ENCODE data around the gene OR6J1.
"Not testable (repeated sequence)": the region's sequence is repeated elsewhere in the genome, so short reads cannot be mapped to it uniquely, and the experiment has no call there.

OR6J1 gene

DNA sequence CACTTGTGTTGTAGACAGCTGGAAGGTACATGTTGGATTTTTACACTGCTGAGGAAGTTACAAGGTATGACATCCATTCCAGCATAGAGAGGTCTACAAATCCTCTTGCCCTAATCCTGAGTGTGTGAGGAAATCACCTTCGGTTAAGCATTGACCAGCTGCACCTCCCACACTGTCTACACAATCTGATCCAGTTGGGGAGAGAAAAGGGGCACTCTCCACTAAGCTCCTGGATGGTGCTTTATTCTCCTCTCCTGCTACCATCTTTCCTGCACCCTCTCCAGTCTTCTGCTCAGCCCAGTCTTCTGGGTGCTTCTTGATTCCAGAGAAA, at the start of gene OR6J1:
Gene OR6J1 (minus strand): TSS at position 48 of the 331 bp plus-strand sequence. CDS start 9,541 bp downstream, outside the sequence.
- no peak for DNase-seq

- no peak for DNase-seq
Observed at GRCh38 chr14:22692194-22692593, 48.0 kb upstream of the OR6J1 start.

DNA sequence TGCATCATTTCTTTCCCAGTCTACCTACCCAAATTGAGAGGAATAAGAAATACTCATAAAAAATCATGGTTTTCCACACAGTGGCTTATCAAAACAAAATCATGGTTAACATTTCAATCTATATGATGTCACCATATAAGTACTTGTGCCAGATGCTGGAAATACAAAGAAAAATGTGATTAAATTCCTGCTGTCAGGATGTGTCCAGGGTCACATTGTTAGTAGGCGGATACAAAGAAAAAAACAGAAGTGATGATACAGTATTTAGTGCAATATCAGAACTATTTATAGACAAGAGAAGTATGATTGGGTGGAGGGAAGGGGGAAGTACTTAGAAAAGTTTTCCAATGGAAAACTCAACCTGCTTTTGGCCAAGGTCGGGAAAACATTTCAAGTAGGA, 47.0 kb upstream of the OR6J1 start:
- no peak for DNase-seq

DNA sequence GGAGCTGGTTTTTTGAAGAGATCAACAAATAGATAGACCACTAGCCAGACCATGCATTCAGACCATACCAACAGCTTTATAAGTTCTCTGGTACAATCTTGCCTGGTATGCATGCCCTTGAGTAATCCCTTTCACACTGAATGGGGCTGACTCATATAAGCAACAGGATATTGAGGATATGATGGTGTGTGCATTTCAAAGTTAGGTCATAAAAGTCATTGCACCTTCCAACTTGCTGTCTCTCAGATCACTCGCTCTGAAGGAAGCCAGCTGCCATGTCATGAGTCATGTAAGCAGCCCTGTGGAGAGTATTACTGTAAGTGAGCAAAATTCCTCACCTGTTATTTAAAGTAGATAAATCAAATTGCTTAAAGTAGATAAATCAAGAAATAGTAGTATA, 45.0 kb upstream of the OR6J1 start:
- no peak for DNase-seq

DNA sequence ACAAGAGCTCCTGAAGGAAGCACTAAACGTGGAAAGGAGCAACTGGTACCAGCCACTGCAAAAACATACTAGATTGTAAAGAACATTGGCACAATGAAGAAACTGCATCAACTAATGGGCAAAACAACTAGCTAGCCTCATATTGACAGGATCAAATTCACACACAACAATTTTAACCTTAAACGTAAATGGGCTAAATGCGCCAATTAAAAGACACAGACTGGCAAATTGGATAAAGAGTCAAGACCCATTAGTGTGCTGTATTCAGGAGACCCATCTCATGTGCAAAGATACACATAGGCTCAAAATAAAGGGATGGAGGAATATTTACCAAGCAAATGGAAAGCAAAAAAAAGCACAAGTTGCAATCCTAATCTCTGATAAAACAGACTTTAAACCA, 43.8 kb upstream of the OR6J1 start:
- not testable (repeated sequence) for DNase-seq

- DNase-seq = not testable (repeated sequence)
Observed at GRCh38 chr14:22686176-22686611, 42.0 kb upstream of the OR6J1 start.

GRCh38 chr14:22685467-22685866, 41.3 kb upstream of the OR6J1 start:
- DNase-seq = no peak

DNA sequence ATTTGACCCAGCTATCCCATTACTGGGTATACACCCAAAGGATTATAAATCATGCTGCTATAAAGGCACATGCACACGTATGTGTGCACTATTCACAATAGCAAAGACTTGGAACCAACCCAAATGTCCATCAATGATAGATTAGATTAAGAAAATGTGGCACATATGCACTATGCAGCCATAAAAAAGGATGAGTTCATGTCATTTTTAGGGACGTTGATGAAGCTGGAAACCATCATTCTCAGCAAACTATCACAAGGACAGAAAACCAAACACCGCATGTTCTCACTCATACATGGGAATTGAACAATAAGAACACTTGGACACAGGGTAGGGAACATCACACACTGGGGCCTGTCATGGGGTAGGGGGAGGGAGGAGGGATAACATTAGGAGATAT, 39.3 kb upstream of the OR6J1 start:
- not testable (repeated sequence) for DNase-seq

GRCh38 chr14:22678221-22678620, 34.1 kb upstream of the OR6J1 start:
- DNase-seq = no peak

DNA sequence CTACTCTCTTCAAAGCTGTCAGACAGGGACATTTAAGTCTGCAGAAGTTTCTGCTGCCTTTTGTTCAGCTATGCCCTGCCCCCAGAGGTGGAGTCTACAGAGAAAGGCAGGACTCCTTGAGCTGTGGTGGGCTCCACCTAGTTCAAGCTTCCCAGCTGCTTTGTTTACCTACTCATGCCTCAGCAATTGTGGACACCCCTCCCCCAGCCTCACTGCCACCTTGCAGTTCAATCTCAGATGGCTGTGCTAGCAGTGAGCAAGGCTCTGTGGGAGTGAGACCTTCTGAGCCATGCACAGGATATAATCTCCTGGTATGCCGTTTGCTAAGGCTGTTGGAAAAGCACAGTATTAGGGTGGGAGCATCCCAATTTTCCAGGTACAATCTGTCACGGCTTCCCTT, 33.4 kb upstream of the OR6J1 start:
- DNase-seq = not testable (repeated sequence)

GRCh38 chr14:22671622-22672021, 27.5 kb upstream of the OR6J1 start:
- DNase-seq = no peak

DNA sequence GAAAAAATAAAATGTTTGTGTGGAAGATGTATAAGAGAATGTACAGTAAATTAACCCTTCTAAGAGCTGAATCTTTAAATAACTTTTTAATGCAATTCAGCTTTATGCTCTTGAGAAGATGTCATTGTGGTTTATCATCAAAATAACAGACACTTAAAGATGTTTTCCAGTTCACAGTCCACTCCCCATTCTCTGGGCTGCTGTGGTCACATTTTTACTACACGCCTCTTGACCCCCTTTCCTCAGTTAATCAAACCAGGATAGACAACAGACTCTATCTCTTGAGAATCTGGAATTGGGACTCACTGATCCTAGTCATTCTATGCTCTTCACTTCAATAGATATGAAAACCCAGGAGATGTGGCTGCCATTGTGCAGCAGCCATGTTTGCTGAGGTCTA, 24.7 kb upstream of the OR6J1 start:
- DNase-seq = no peak

DNA sequence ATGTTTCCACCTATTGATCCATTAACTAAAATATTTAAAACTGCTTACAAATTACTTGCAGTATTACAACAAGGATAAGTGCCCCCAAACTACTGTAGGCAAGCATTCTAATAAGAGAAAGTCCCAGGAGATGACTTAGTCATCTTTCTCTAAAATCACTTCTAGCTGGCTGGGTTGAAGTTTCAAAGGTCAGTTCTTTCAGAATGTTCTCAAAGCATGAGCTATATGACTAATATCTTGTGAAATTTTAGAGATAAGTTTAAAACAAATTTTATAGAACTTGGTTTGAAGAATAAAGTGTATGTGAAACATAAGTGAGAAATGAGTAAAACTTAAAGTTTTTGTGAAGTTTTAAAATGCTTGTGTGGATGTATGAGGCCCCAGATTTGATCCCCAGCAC, 24.3 kb upstream of the OR6J1 start:
- DNase-seq = no peak

DNA sequence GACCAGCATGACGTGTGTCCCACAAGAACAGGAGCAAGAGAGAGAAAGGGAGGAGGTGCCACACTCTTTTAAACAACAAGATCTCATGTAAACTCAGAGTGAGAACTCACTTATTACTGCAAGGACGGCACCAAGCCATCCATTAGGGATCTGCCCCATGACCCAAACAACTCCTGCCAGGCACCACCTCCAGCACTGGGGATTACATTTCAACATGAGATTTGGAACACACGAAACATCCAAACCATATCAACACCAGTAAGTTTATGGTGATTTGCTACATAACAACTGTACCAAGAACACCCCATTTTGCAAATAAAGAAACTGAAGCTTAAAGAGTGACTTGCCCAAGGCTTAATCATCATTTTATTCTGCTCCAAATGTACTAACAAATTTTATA, 23.7 kb upstream of the OR6J1 start:
- DNase-seq = no peak

DNA sequence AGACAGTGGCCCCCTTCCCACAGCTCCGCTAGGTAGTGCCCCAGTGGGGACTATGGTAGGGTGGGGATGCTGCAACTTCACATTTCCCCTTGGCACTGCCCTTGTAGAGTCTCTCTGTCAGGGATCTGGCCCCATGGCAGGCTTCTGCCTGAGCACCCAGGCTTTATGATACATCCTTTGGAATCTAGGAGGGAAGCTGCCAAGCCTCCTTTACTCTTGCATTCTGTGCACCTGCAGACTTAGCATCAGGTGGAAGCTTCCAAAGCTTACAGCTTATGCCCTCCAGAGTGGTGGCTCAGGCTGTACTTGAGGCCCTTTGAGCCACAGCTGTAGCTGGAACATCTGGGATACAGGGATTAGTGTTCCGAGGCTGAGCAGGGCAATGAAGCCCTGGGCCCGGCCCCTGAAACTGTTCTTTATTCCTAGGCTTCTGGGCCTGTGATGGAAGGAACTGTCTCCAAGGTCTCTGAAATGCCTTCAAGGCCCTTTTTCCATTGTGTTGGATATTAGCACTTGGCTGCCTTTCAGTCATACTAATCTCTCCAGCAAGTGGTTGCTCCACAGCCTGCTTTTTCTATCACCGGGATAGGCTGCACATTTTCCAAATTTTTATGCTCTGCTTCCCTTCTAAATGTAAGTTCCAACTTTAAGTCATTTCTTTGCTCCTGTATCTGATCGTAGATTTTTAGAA, 22.2 kb upstream of the OR6J1 start:
- no peak for DNase-seq

- DNase-seq = no peak
Observed at GRCh38 chr14:22664261-22664660, 20.1 kb upstream of the OR6J1 start.

DNA sequence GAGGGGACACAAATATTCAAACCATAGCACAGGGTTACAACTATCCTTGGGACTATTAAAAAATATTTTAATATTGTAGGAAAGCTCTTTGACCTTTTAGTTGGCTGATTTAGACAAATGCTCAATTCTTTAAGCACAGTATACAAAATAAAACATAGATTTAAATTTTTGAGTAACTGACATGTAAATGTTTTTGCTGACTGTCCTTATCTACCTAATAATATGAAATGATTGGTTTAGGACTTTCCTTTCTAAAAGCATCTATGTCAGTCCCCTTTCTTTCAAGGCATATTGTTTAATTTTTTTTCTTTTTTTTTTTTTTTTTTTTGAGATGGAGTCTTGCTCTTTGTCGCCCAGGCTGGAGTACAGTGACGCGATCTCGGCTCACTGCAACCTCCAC, 16.5 kb upstream of the OR6J1 start:
- no peak for DNase-seq

DNA sequence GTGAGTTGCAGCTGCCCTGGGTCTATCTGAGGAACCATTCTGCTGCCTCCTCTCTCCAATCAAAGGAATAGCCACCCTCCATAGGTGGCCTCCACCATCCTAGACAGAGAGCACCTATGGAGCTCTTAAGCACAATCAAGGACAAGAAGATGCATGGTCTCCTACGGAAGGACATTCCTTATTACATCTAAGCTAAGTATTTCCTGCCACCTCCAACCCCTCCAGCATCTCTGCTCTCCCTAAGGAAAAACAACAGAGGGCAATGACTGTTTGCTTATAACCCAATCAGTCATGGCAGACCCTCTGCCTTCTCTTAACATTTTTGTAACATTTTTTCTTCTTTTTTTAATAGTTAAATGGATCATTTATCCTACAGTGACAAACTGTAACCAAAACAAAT, 14.8 kb upstream of the OR6J1 start:
- DNase-seq = no peak

DNA sequence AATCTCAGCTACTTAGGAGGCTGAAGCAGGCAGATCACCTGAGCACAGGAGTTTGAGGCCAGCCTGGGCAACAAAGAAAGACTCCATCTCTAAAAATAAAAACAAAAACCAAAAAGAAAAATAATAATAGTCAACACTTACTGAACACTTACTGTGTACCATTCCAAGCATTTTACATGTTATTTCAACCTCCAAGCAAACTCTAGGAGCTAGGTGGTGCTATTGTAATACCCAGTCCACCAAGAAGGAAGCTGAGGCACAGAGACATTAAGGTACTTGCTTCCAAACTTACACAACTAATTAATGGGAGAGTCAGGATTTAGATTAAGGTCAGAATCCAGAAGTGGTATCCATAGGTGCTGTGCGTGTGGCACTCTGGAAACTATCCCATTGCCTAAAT, 13.7 kb upstream of the OR6J1 start:
- DNase-seq = no peak

DNA sequence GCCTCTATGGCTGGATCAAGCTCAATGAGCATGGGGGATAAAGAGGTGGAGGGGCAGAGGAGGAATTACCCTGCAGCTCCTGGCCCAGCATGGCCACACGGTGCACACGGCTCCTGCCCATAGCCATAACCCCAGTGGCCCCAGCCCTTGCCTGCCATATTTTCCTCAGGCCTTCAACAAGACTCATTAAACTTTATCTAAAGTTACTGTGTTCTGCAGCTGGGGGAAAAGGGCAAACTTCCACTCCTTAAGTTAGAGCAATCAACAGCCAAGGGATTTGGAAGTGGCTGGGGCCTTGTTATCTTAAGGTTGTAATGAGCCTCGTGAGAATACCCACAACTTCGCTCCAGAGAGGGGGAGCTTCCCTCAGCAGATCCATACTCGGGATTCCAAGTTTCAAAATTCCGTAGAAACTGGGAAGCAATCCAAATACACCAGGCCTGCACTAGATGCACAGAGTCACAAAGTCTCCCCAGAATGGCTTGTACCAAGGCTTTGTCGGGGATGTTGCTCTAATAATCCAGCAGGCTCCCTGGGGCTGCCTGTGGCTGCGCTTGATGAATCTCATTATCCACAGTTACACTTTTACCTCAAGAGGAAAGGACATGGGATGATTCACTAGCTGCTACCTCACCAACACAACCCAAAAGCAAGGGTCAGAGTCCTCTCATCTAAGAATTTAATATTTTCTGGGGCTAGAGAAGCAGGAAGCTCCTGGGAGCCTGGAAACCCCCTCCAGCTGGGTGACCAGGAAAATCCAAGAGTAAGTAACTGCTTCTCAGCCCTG, 13.0 kb upstream of the OR6J1 start:
- DNase-seq = no peak

GRCh38 chr14:22656226-22656625, 12.1 kb upstream of the OR6J1 start:
- no peak for DNase-seq

GRCh38 chr14:22653012-22653621, 9.0 kb upstream of the OR6J1 start:
- DNase-seq = no peak

GRCh38 chr14:22651586-22651985, 7.4 kb upstream of the OR6J1 start:
- DNase-seq = no peak

DNA sequence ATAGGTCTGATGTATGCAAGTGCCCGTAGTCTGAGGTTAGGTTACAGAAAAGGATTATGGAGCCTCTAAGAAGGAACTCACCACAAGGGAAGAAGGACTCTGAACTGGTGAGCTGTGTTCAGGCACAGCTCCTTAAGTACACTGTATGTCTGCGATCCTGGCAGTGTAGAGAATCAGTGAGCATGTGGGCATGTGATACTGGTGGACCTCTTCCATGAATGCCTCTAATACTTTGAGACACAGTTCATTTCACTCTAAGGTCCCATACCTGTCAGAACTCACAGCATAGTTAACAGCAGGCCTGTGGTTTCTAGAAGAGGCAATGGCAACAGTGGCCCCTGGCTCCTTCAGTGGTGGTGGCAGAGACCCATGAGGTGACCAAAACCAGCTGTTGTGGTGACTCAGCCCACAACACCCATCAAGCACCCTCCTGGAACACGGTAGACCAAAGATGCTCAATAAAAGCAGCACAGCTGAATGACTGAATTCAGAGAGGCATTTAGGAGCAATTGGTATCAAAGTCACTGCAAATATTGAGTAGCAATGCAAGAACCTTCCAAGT, 6.9 kb upstream of the OR6J1 start:
- DNase-seq = no peak

Data from KG1 (cell line).